CD14-positive monocyte (primary cell): ENCODE results near the gene UBXN11. TPM values are rescaled to one million over a fixed set of nuclear protein-coding genes. Genes with fewer than 3 reads are reported as not detected.

Experiments used
- DNase-seq, 3 donors: peaks; one replicate each; pipeline ENCODE4 v3.0.0-alpha.2; 2011 to 2022
- H2AFZ ChIP-seq: 2 replicates; pipeline ENCODE4 v1.6.0; 2012; ENCODE audit warnings: mild to moderate bottlenecking, low read depth, low read length, inconsistent platforms; ENCODE audit not compliant: insufficient read depth, poor library complexity, severe bottlenecking
- H3K27ac ChIP-seq, 2 donors: 1 replicate in 1 of 2; 2 replicates in 1 of 2; pipeline ENCODE4 v1.5.1; 2012 to 2013; ENCODE audit warnings: low read length in 2 of 2, control low read depth in 1 of 2, inconsistent platforms in 1 of 2, low read depth in 1 of 2, mild to moderate bottlenecking in 1 of 2
- H3K27me3 ChIP-seq, 2 donors: one replicate each; pipeline versions ENCODE4 v1.6.0 to v1.6.1; 2011 to 2013; ENCODE audit warnings: low read length in 2 of 2; ENCODE audit not compliant: control insufficient read depth in 2 of 2, insufficient read depth in 2 of 2
- H3K36me3 ChIP-seq, 2 donors: replicated peaks in 1 of 2; 1 replicate in 1 of 2; 2 replicates in 1 of 2; pipeline versions ENCODE4 v1.5.1 to v1.6.1; 2012 to 2013; ENCODE audit warnings: low read length in 2 of 2, control low read depth in 1 of 2, inconsistent platforms in 1 of 2, mild to moderate bottlenecking in 1 of 2; ENCODE audit not compliant: insufficient read depth in 2 of 2, control insufficient read depth in 1 of 2
- H3K4me1 ChIP-seq, 2 donors: 1 replicate in 1 of 2; 2 replicates in 1 of 2; pipeline versions ENCODE4 v1.5.1 to v1.6.1; 2012 to 2013; ENCODE audit warnings: low read length in 2 of 2, control low read depth in 1 of 2, inconsistent platforms in 1 of 2, mild to moderate bottlenecking in 1 of 2, moderate library complexity in 1 of 2; ENCODE audit not compliant: insufficient read depth in 2 of 2, control insufficient read depth in 1 of 2
- H3K4me2 ChIP-seq: replicated peaks from 2 replicates; pipeline ENCODE3; 2012; ENCODE audit warnings: low read length, moderate library complexity, mild to moderate bottlenecking; ENCODE audit not compliant: poor library complexity, severe bottlenecking; ENCODE audit errors: extremely low read depth
- H3K4me3 ChIP-seq, 3 experiments: fragments of 200-600 bp in 1 of 3; sonication (generic) in 1 of 3; replicated peaks in 1 of 3; 1 replicate in 2 of 3; 2 replicates in 1 of 3; pipeline ENCODE4 v1.5.1; 2011 to 2013; ENCODE audit warnings: low read length in 3 of 3, mild to moderate bottlenecking in 3 of 3, control low read depth in 2 of 3, low read depth in 2 of 3, inconsistent platforms in 1 of 3, moderate library complexity in 1 of 3
- H3K79me2 ChIP-seq: 2 replicates; pipeline ENCODE4 v1.6.0; 2012; ENCODE audit warnings: mild to moderate bottlenecking, control low read depth, inconsistent platforms, low read length, moderate library complexity; ENCODE audit not compliant: insufficient read depth
- H3K9ac ChIP-seq: 2 replicates; pipeline ENCODE4 v1.6.0; 2017; ENCODE audit warnings: low read length, mild to moderate bottlenecking; ENCODE audit not compliant: insufficient read depth, poor library complexity, severe bottlenecking
- H3K9me3 ChIP-seq, 2 donors: replicated peaks in 1 of 2; 1 replicate in 1 of 2; 2 replicates in 1 of 2; pipeline versions ENCODE4 v1.5.1 to v1.6.1; 2012 to 2013; ENCODE audit warnings: low read length in 2 of 2, control low read depth in 1 of 2; ENCODE audit not compliant: control insufficient read depth in 1 of 2, insufficient read depth in 1 of 2
- H4K20me1 ChIP-seq: 2 replicates; pipeline ENCODE4 v1.6.0; 2012; ENCODE audit warnings: mild to moderate bottlenecking, low read length, control low read depth, moderate library complexity; ENCODE audit not compliant: insufficient read depth
- H3K27ac Mint-ChIP-seq, 7 donors: one replicate each; pipeline ENCODE4 v1.8.0; 2020; ENCODE audit warnings: mild to moderate bottlenecking in 7 of 7, mixed read lengths in 7 of 7, moderate library complexity in 6 of 7, inconsistent platforms in 2 of 7
- H3K27me3 Mint-ChIP-seq, 3 donors: one replicate each; pipeline ENCODE4 v1.8.0; 2021 to 2022; ENCODE audit warnings: low read depth in 3 of 3, mild to moderate bottlenecking in 3 of 3, mixed read lengths in 3 of 3, moderate library complexity in 3 of 3, inconsistent platforms in 1 of 3
- H3K36me3 Mint-ChIP-seq, 2 donors: one replicate each; pipeline ENCODE4 v1.8.0; 2020; ENCODE audit warnings: mixed read lengths in 2 of 2, inconsistent platforms in 1 of 2, mild to moderate bottlenecking in 1 of 2
- H3K4me1 Mint-ChIP-seq: one replicate; pipeline ENCODE4 v1.8.0; 2020; ENCODE audit warnings: mild to moderate bottlenecking, mixed read lengths
- H3K4me3 Mint-ChIP-seq, 2 donors: one replicate each; pipeline ENCODE4 v1.8.0; 2020; ENCODE audit warnings: mild to moderate bottlenecking in 2 of 2, mixed read lengths in 2 of 2, moderate library complexity in 1 of 2
- H3K9me3 Mint-ChIP-seq, 7 donors: one replicate each; pipeline ENCODE4 v1.8.0; 2020 to 2022; ENCODE audit warnings: mixed read lengths in 7 of 7, mild to moderate bottlenecking in 6 of 7, moderate library complexity in 6 of 7, inconsistent platforms in 2 of 7
- CTCF ChIP-seq: fragments of 200-600 bp; IDR thresholded peaks from one replicate; pipeline ENCODE4 v1.8.0; 2022; ENCODE audit warnings: antibody characterized with exemption, mild to moderate bottlenecking
- WGBS: methylation state at CpG from one replicate; pipeline ENCODE4 v1.1.5; 2013; ENCODE audit warnings: missing lambda C conversion rate; ENCODE audit not compliant: insufficient coverage; 5-methylcytosine and 5-hydroxymethylcytosine counted together
- intact Hi-C, 2 donors: fragments of 100-400 bp; cut with micrococcal nuclease; formaldehyde crosslinking; loops; one replicate each; pipeline versions ENCODE4 v1.15.0 to v1.15.1; 2023
- polyA plus RNA-seq, 3 donors: library from polyadenylated mRNA; depleted of rRNA in 1 of 3; unstranded in 2 of 3; stranded (reverse) in 1 of 3; fragments of 300-500 nt in 2 of 3; fragments of >200 nt in 1 of 3; fragmentation: Illumina TruSeq in 2 of 3; gene quantifications; 1 replicate in 2 of 3; 2 replicates in 1 of 3; pipeline ENCODE4 v1.2.3, GENCODE V29; 2012 to 2021

Gene UBXN11
- polyA plus RNA-seq, 3 donors, result 48.0 to 885 (median 52.1) TPM

GRCh38 chr1:26290882-26291261 lies 15.6 kb downstream of the UBXN11 start:
- Histone ChIP-seq H3K9ac (peak overlapping the region; percentile 92), H4K20me1 (no peaks in the 10 kb centered on the region), H3K9me3 (no peaks in the 10 kb centered on the region), H2AFZ (no peak overlapping the region), H3K4me2 (peak overlapping the region; percentile 55), H3K4me3 (peak overlapping the region in 1 of 3 experiments; percentile 52), H3K36me3 (peaks cover 26 to 39% of the 10 kb centered on the region in 2 donors), H3K4me1 (peaks cover 74% of the 10 kb centered on the region in 2 donors), H3K79me2 (peaks cover 34% of the 10 kb centered on the region), H3K27me3 (no peaks in the 10 kb centered on the region), H3K27ac (peak overlapping the region; percentile 99 to 100)
- Mint-ChIP-seq H3K27ac (peak overlapping the region; percentile 96 to 100 (median 100)), H3K9me3 (no peaks in the 10 kb centered on the region), H3K27me3 (peaks cover 0 to 8% (median 3%) of the 10 kb centered on the region in 3 donors), H3K4me1 (peaks cover 79% of the 10 kb centered on the region), H3K36me3 (peaks cover 39 to 63% of the 10 kb centered on the region in 2 donors), H3K4me3 (peak overlapping the region; percentile 56 to 79)
- WGBS, result 47% methylated on average over 6 of the region's 11 CpGs
- TF ChIP-seq CTCF, result no peak
- no peak for DNase-seq
- intact Hi-C loops, result loop anchor here in 1 of 2 donors (1.0 kb wide), 1 partner anchor 16 kb away; no protein-coding TSS in a partner anchor

DNA sequence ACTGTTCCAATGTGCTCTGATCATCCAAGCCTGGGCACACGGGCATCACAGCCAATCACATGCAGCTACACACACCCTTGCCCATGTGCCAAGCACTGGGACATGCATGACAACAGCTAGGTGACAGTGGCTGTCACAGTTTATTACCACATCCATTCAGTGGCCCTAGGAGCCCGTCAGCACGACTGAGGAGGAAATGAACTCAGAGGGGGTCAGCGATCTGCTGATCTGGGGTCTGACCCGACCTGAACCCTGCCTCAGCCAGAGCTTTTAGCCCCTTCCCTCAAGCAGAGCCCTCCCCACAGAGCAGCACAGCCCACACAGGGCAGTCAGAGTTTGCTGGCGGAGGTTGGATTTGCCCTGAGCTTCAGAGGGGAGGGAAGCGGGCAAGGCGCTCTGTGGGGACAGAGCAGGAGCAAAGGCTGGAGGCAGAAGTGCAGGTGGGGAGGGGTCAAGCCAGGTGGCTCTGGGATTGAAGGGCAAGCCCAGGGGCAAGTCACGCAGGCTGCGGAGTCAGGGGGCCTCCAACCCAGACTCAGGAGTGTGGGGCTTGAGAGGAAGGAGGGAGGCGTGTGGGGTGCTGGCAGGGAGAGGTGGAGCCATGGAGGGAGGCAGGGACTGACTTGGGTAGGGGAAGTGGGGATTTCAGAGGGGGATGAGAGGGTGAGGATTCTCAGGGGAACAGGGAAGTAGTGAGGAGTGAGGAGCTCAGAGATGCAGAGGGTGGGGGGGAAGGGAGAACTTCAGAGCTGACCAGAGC lies 16.1 kb downstream of the UBXN11 start:
- peak overlapping the region; percentile 55 for H3K4me2 ChIP-seq

More for the DNA sequence above, 16.1 kb downstream of the UBXN11 start:
- TF ChIP-seq CTCF, result no peak
- H3K79me2 ChIP-seq, result peaks cover 39% of the 10 kb centered on the region
- 6% methylated on average over 10 of the region's 11 CpGs for WGBS
- H3K9me3 ChIP-seq, result no peaks in the 10 kb centered on the region
- peak overlapping the region; percentile 92 for H3K9ac ChIP-seq
- H3K36me3 ChIP-seq, result peaks cover 22 to 33% of the 10 kb centered on the region in 2 donors
- peaks cover 35 to 61% of the 10 kb centered on the region in 2 donors for H3K36me3 Mint-ChIP-seq
- H3K27me3 ChIP-seq, result no peaks in the 10 kb centered on the region
- H3K27me3 Mint-ChIP-seq, result peaks cover 0 to 8% (median 3%) of the 10 kb centered on the region in 3 donors
- H3K9me3 Mint-ChIP-seq, result no peaks in the 10 kb centered on the region
- peak; percentile 93 to 95 (median 94) for DNase-seq
- intact Hi-C loops, result loop anchor here in 1 of 2 donors (1.0 kb wide), 1 partner anchor 17 kb away; no protein-coding TSS in a partner anchor
- H2AFZ ChIP-seq, result no peak overlapping the region
- peaks cover 79 to 80% of the 10 kb centered on the region in 2 donors for H3K4me1 ChIP-seq
- peak overlapping the region in 1 of 3 experiments; percentile 52 for H3K4me3 ChIP-seq
- H3K27ac Mint-ChIP-seq, result peak overlapping the region; percentile 96 to 100 (median 100)
- peak overlapping the region; percentile 99 to 100 for H3K27ac ChIP-seq
- no peaks in the 10 kb centered on the region for H4K20me1 ChIP-seq
- peak overlapping the region; percentile 56 to 79 for H3K4me3 Mint-ChIP-seq
- peaks cover 85% of the 10 kb centered on the region for H3K4me1 Mint-ChIP-seq
